ENCODE data around the gene LLGL2. TPM values are rescaled to one million over a fixed set of nuclear protein-coding genes. Genes with fewer than 3 reads are reported as not detected.

The LLGL2 gene
- total RNA-seq, 4 donors from 2014 or later, result 6.1 to 12.3 (median 9.1) TPM

DNA sequence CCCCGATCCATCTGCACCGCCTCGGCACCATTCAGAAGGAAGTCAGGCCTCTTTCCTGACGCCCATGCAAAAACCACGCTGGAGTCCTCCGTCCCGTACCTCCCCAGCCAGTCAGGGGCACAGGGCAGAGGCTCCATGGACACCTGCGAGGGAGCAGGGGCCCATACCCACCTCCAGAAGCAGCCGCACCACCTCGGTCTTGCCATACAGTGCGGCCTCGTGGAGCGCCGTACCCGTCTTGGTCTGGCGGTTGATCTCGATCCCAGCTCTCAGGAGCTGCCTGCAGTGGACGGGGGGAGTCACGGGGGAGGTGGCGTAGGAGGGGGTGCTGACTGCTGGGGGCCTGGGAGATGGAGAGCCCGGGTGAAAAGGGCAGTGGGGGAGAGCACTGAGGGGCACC, 19.4 kb upstream of the LLGL2 start:
- no peaks in the 10 kb centered on the region for H3K9me3 ChIP-seq
- no peaks in the 10 kb centered on the region for H3K27me3 ChIP-seq
- no peak overlapping the region for H3K4me3 ChIP-seq
- peaks cover 33 to 75% (median 67%) of the 10 kb centered on the region in 4 donors for H3K4me1 ChIP-seq
- intact Hi-C loops (cut with DNase I), result no loop called here
- H3K27ac ChIP-seq (replicated peaks in 1 of 4), result no peak overlapping the region
- peaks cover 20 to 91% (median 78%) of the 10 kb centered on the region in 4 donors for H3K36me3 ChIP-seq
- TF ChIP-seq POLR2A (IDR thresholded peaks at IDR 0.05; ENCODE audit: low read depth) (no peak), POLR2AphosphoS5 (IDR thresholded peaks at IDR 0.05) (no peak), EP300 (IDR thresholded peaks at IDR 0.05) (no peak)
- TF ChIP-seq, protein P1, sequence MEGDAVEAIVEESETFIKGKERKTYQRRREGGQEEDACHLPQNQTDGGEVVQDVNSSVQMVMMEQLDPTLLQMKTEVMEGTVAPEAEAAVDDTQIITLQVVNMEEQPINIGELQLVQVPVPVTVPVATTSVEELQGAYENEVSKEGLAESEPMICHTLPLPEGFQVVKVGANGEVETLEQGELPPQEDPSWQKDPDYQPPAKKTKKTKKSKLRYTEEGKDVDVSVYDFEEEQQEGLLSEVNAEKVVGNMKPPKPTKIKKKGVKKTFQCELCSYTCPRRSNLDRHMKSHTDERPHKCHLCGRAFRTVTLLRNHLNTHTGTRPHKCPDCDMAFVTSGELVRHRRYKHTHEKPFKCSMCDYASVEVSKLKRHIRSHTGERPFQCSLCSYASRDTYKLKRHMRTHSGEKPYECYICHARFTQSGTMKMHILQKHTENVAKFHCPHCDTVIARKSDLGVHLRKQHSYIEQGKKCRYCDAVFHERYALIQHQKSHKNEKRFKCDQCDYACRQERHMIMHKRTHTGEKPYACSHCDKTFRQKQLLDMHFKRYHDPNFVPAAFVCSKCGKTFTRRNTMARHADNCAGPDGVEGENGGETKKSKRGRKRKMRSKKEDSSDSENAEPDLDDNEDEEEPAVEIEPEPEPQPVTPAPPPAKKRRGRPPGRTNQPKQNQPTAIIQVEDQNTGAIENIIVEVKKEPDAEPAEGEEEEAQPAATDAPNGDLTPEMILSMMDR (IDR thresholded peaks at IDR 0.05), result no peak
- DNase-seq (ENCODE audit: extremely low spot score), result no peak
- 90% methylated on average over 18 of the region's 21 CpGs for WGBS

GRCh38 chr17:75506888-75507287, 18.6 kb upstream of the LLGL2 start:
- intact Hi-C loops (cut with DNase I), result no loop called here
- Histone ChIP-seq H3K4me3 (no peak overlapping the region), H3K27ac (replicated peaks in 1 of 4) (peak overlapping the region in 1 of 4 donors; percentile 7), H3K9me3 (no peaks in the 10 kb centered on the region), H3K36me3 (peaks cover 20 to 92% (median 72%) of the 10 kb centered on the region in 4 donors), H3K27me3 (no peaks in the 10 kb centered on the region), H3K4me1 (peaks cover 33 to 75% (median 67%) of the 10 kb centered on the region in 4 donors)
- WGBS, result 86% methylated on average over 15 of the region's 20 CpGs
- TF ChIP-seq POLR2AphosphoS5 (IDR thresholded peaks at IDR 0.05), result no peak
- TF ChIP-seq POLR2A (IDR thresholded peaks at IDR 0.05; ENCODE audit: low read depth), result no peak
- no peak for TF ChIP-seq EP300 (IDR thresholded peaks at IDR 0.05)
- TF ChIP-seq, protein P1 (IDR thresholded peaks at IDR 0.05), result no peak
- no peak for DNase-seq (ENCODE audit: extremely low spot score)

- peak overlapping the region; percentile 93 to 96 (median 94) for H3K27ac ChIP-seq (replicated peaks in 1 of 4)
- TF ChIP-seq POLR2A (IDR thresholded peaks at IDR 0.05; ENCODE audit: low read depth), result no peak
- peak in 1 of 2 donors; percentile 33 for TF ChIP-seq POLR2AphosphoS5 (IDR thresholded peaks at IDR 0.05)
- H3K4me1 ChIP-seq, result peaks cover 44 to 76% (median 72%) of the 10 kb centered on the region in 4 donors
- DNase-seq (ENCODE audit: extremely low spot score), result no peak
- intact Hi-C loops (cut with DNase I), result no loop called here
- H3K27me3 ChIP-seq, result no peaks in the 10 kb centered on the region
- H3K36me3 ChIP-seq, result peaks cover 20 to 87% (median 65%) of the 10 kb centered on the region in 4 donors
- 65% methylated on average over 17 of the region's 27 CpGs for WGBS
- no peaks in the 10 kb centered on the region for H3K9me3 ChIP-seq
- peak overlapping the region in 3 of 4 donors; percentile 3 to 21 (median 14) for H3K4me3 ChIP-seq
Measured at GRCh38 chr17:75507733-75508719, 17.5 kb upstream of the LLGL2 start.

DNA sequence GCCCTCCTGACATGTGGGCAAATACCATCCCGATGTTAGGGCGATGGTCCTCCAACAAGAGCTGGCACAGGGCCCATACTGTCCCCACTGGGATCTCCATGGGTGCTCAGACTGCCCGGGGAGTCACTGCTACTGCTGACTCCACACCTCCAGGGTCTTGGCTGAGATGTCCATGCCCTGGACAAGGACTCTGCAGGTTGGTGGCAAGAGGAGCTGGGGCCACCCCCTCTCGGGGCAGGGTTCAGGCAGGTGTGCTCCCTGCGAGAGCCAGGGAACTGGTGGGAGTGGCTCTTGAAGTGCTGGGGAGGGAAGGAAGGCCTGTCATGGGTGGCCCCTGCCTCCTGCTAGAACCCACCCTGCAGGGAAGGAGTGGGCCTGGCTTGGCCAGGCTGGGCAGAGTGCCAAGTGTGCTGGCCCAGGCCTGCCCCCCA, 16.6 kb upstream of the LLGL2 start:
- peaks cover 20 to 77% (median 59%) of the 10 kb centered on the region in 4 donors for H3K36me3 ChIP-seq
- H3K27ac ChIP-seq (replicated peaks in 1 of 4), result peak overlapping the region; percentile 93 to 96 (median 94)
- intact Hi-C loops (cut with DNase I), result no loop called here

More for the DNA sequence above, 16.6 kb upstream of the LLGL2 start:
- TF ChIP-seq POLR2AphosphoS5 (IDR thresholded peaks at IDR 0.05), result no peak
- TF ChIP-seq, protein P1 (IDR thresholded peaks at IDR 0.05), result no peak
- TF ChIP-seq POLR2A (IDR thresholded peaks at IDR 0.05; ENCODE audit: low read depth), result no peak
- Histone ChIP-seq H3K27me3 (no peaks in the 10 kb centered on the region), H3K9me3 (no peaks in the 10 kb centered on the region), H3K4me1 (peaks cover 52 to 84% (median 80%) of the 10 kb centered on the region in 4 donors), H3K4me3 (peak overlapping the region; percentile 3 to 27 (median 14))
- DNase-seq (ENCODE audit: extremely low spot score), result no peak
- WGBS, result 42% methylated on average over 4 of the region's 5 CpGs
